H1 (cell line): ENCODE results near the gene ARHGAP6. TPM values are rescaled to one million over a fixed set of nuclear protein-coding genes. Genes with fewer than 3 reads are reported as not detected.

Experiments
- CTCF ChIA-PET: fragments of 300-600 bp; sonication (Branson Sonifier 250); formaldehyde crosslinking; loops from one replicate; lab custom pipeline; 2021; ENCODE audit not compliant: partially characterized antibody; lab: Charles Lee
- POLR2A ChIA-PET: fragments of 300-600 bp; sonication (Branson Sonifier 250); formaldehyde crosslinking; loops from one replicate; lab custom pipeline; 2021; ENCODE audit warnings: inconsistent platforms; ENCODE audit not compliant: partially characterized antibody; lab: Charles Lee
- DNase-seq, 2 experiments: peaks; one replicate each; pipeline versions ENCODE4 v3.0.0 to v3.0.0-alpha.2; 2010 to 2022; ENCODE audit warnings: low spot score in 2 of 2, low read depth in 1 of 2, mixed read lengths in 1 of 2
- FAIRE-seq: peaks from 2 replicates; lab custom pipeline; 2011; peaks lifted over from hg19 to GRCh38; lab: Jason Lieb, UNC
- H2AFZ ChIP-seq: 2 replicates; pipeline ENCODE4 v1.8.1; 2012; ENCODE audit warnings: low read length, inconsistent platforms
- H2AK5ac ChIP-seq: 2 replicates; pipeline ENCODE4 v1.6.1; 2013; ENCODE audit warnings: low read depth, low read length
- H2BK120ac ChIP-seq: replicated peaks from 2 replicates; pipeline ENCODE3; 2013; ENCODE audit warnings: low read depth, low read length, inconsistent platforms
- H2BK12ac ChIP-seq: 2 replicates; pipeline ENCODE4 v1.6.1; 2013; ENCODE audit warnings: low read depth, low read length
- H2BK15ac ChIP-seq: 2 replicates; pipeline ENCODE4 v1.6.1; 2013; ENCODE audit warnings: low read length
- H2BK20ac ChIP-seq: 2 replicates; pipeline ENCODE4 v1.6.1; 2013; ENCODE audit warnings: low read length
- H2BK5ac ChIP-seq: 2 replicates; pipeline ENCODE4 v1.6.1; 2013; ENCODE audit warnings: low read depth, low read length
- H3K14ac ChIP-seq: 2 replicates; pipeline ENCODE4 v1.6.1; 2013; ENCODE audit warnings: inconsistent platforms; ENCODE audit not compliant: insufficient read length
- H3K18ac ChIP-seq: 2 replicates; pipeline ENCODE4 v1.6.1; 2013; ENCODE audit warnings: low read length; ENCODE audit errors: extremely low read depth
- H3K23ac ChIP-seq: 2 replicates; pipeline ENCODE4 v1.6.1; 2013; ENCODE audit warnings: inconsistent platforms; ENCODE audit not compliant: insufficient read length
- H3K23me2 ChIP-seq: 2 replicates; pipeline ENCODE4 v1.6.1; 2013; ENCODE audit warnings: low read depth, low read length
- H3K27ac ChIP-seq: 2 replicates; pipeline ENCODE4 v1.6.1; 2011; ENCODE audit warnings: low read depth, low read length, inconsistent platforms
- H3K27me3 ChIP-seq, 4 experiments: replicated peaks in 1 of 4; 1 replicate in 1 of 4; 2 replicates in 3 of 4; pipeline versions ENCODE4 v1.6.1 to v1.8.1; 2011 to 2013; ENCODE audit warnings: low read length in 3 of 4, mild to moderate bottlenecking in 3 of 4, inconsistent platforms in 2 of 4, mixed read lengths in 2 of 4, moderate library complexity in 1 of 4; ENCODE audit not compliant: control insufficient read depth in 3 of 4, insufficient read depth in 3 of 4; ENCODE audit errors: extremely low read depth in 1 of 4
- H3K36me3 ChIP-seq, 4 experiments: 2 replicates each; pipeline versions ENCODE4 v1.6.1 to v1.8.1; 2011 to 2013; ENCODE audit warnings: mild to moderate bottlenecking in 4 of 4, low read length in 3 of 4, moderate library complexity in 2 of 4, control low read depth in 1 of 4, inconsistent platforms in 1 of 4; ENCODE audit not compliant: insufficient read depth in 4 of 4, control insufficient read depth in 2 of 4
- H3K4ac ChIP-seq: replicated peaks from 2 replicates; pipeline ENCODE3; 2013; ENCODE audit warnings: low read length, low read depth, mixed read lengths, inconsistent platforms; ENCODE audit not compliant: insufficient read length
- H3K4me1 ChIP-seq, 4 experiments: replicated peaks in 1 of 4; 1 replicate in 1 of 4; 2 replicates in 3 of 4; pipeline versions ENCODE4 v1.6.1 to v1.8.1; 2011 to 2013; ENCODE audit warnings: low read length in 3 of 4, inconsistent platforms in 2 of 4, mixed read lengths in 1 of 4; ENCODE audit not compliant: insufficient read depth in 4 of 4, control insufficient read depth in 3 of 4
- H3K4me2 ChIP-seq, 2 experiments: 2 replicates each; pipeline versions ENCODE4 v1.6.1 to v1.8.1; 2011 to 2013; ENCODE audit warnings: low read depth in 2 of 2, low read length in 2 of 2, control low read depth in 1 of 2, inconsistent platforms in 1 of 2, mild to moderate bottlenecking in 1 of 2; ENCODE audit not compliant: insufficient read depth in 1 of 2
- H3K4me3 ChIP-seq, 4 experiments: fragments of 200-600, 300-600 bp in 1 of 4; sonication (generic), shearing (Covaris generic), sonication (Bioruptor Twin) in 1 of 4; 2 replicates each; pipeline versions ENCODE4 v1.5.1 to v1.8.1; 2011 to 2016; ENCODE audit warnings: low read length in 4 of 4, low read depth in 3 of 4, control low read depth in 2 of 4, inconsistent platforms in 2 of 4, mild to moderate bottlenecking in 2 of 4, mixed read lengths in 1 of 4, moderate library complexity in 1 of 4; ENCODE audit not compliant: insufficient read depth in 2 of 4; ENCODE audit errors: extremely low read depth in 1 of 4
- H3K56ac ChIP-seq: replicated peaks from 2 replicates; pipeline ENCODE3; 2013; ENCODE audit warnings: low read depth, mild to moderate bottlenecking, mixed read lengths, low read length, inconsistent platforms; ENCODE audit not compliant: insufficient read length
- H3K79me1 ChIP-seq: 2 replicates; pipeline ENCODE4 v1.6.1; 2013; ENCODE audit warnings: low read depth, low read length, control low read depth
- H3K79me2 ChIP-seq, 2 experiments: 2 replicates each; pipeline versions ENCODE4 v1.6.1 to v1.8.1; 2012 to 2013; ENCODE audit warnings: low read length in 2 of 2, mild to moderate bottlenecking in 2 of 2, inconsistent platforms in 1 of 2; ENCODE audit not compliant: insufficient read depth in 2 of 2, control insufficient read depth in 1 of 2
- H3K9ac ChIP-seq, 4 experiments: replicated peaks in 1 of 4; 1 replicate in 1 of 4; 2 replicates in 3 of 4; pipeline versions ENCODE4 v1.6.1 to v1.8.1; 2011 to 2013; ENCODE audit warnings: low read depth in 3 of 4, low read length in 3 of 4, control low read depth in 2 of 4, mild to moderate bottlenecking in 2 of 4, moderate library complexity in 2 of 4, inconsistent platforms in 1 of 4; ENCODE audit errors: extremely low read depth in 1 of 4
- H3K9me3 ChIP-seq, 2 experiments: 2 replicates each; pipeline versions ENCODE4 v1.6.1 to v1.8.1; 2012 to 2013; ENCODE audit warnings: mild to moderate bottlenecking in 2 of 2, moderate library complexity in 2 of 2, control low read depth in 1 of 2, inconsistent platforms in 1 of 2, low read depth in 1 of 2, low read length in 1 of 2, mixed read lengths in 1 of 2; ENCODE audit not compliant: insufficient read depth in 2 of 2
- H4K20me1 ChIP-seq, 2 experiments: replicated peaks in 1 of 2; 2 replicates each; pipeline versions ENCODE3 to v1.8.1; 2011 to 2013; ENCODE audit warnings: inconsistent platforms in 2 of 2, low read length in 2 of 2, mild to moderate bottlenecking in 1 of 2; ENCODE audit not compliant: insufficient read depth in 2 of 2, control insufficient read depth in 1 of 2
- H4K5ac ChIP-seq: 2 replicates; pipeline ENCODE4 v1.6.1; 2013; ENCODE audit warnings: low read length, low read depth, mixed read lengths, inconsistent platforms; ENCODE audit not compliant: insufficient read length
- H4K8ac ChIP-seq: 2 replicates; pipeline ENCODE4 v1.8.0; 2013; ENCODE audit warnings: mild to moderate bottlenecking, moderate library complexity, low read length, inconsistent platforms; ENCODE audit not compliant: insufficient read depth; ENCODE audit errors: extremely low read depth
- H4K91ac ChIP-seq: replicated peaks from 2 replicates; pipeline ENCODE3; 2013; ENCODE audit warnings: low read length, mixed read lengths, inconsistent platforms; ENCODE audit not compliant: insufficient read length
- CHD2 ChIP-seq: IDR thresholded peaks from 2 replicates; pipeline ENCODE4 v1.6.1; 2012; ENCODE audit warnings: low read length, improper control_type of control experiment
- CREB1 ChIP-seq: IDR thresholded peaks from 2 replicates; pipeline ENCODE4 v1.6.1; 2012; ENCODE audit warnings: inconsistent platforms
- CTBP2 ChIP-seq: IDR thresholded peaks from 2 replicates; pipeline ENCODE4 v1.7.0; 2011; ENCODE audit warnings: borderline replicate concordance, mild to moderate bottlenecking, moderate library complexity, mixed read lengths, low read length; ENCODE audit not compliant: insufficient read depth, insufficient read length
- HDAC6 ChIP-seq: IDR thresholded peaks from one replicate; pipeline ENCODE4 v1.7.1; 2012; ENCODE audit warnings: low read depth, mild to moderate bottlenecking, inconsistent platforms, low read length, moderate library complexity
- POLR2AphosphoS5 ChIP-seq: IDR thresholded peaks from 2 replicates; pipeline ENCODE4 v1.6.1; 2011; ENCODE audit warnings: low read depth, low read length
- TAF7 ChIP-seq: optimal IDR thresholded peaks from 2 replicates; pipeline ENCODE3; 2011; ENCODE audit warnings: low read depth, mild to moderate bottlenecking, inconsistent platforms, low read length, moderate library complexity, borderline replicate concordance
- WGBS, 2 experiments: shearing (Covaris generic) in 1 of 2; methylation state at CpG; one replicate each; pipeline versions ENCODE4 v1.1.6 to v1.1.7; 2013 to 2015; ENCODE audit warnings: low lambda C conversion rate in 2 of 2, mixed read lengths in 2 of 2, inconsistent platforms in 1 of 2, low coverage in 1 of 2, missing lambda C conversion rate in 1 of 2; ENCODE audit not compliant: insufficient replicate concordance in 2 of 2, insufficient coverage in 1 of 2, insufficient read length in 1 of 2; ENCODE audit errors: extremely low coverage in 1 of 2, missing lambda C conversion rate in 1 of 2; 5-methylcytosine and 5-hydroxymethylcytosine counted together
- polyA plus RNA-seq, 7 experiments: library from polyadenylated mRNA; depleted of rRNA in 3 of 7; stranded (reverse) in 5 of 7; unstranded in 2 of 7; fragments of >200 nt in 5 of 7; fragments of 200-250 nt in 2 of 7; gene quantifications; 1 replicate in 5 of 7; 2 replicates in 1 of 7; 4 replicates in 1 of 7; pipeline versions ENCODE4 v1.2.1 to v1.2.3, GENCODE V29; 2011 to 2013; ENCODE audit warnings: missing spikeins in 2 of 7, mixed read lengths in 2 of 7
- total RNA-seq: library from RNA; stranded (reverse); fragmentation: NEBNext Ultra II Directional; extraction: Animal tissue kit (Norgen Biotek cat#: 25700); gene quantifications from 2 replicates; pipeline ENCODE4 v1.2.1, GENCODE V29; 2021

Gene ARHGAP6
- total and polyA plus RNA-seq, 2 of the 8 experiments (the other 6 are each of a cell fraction or from before 2014, with no cell fraction given) = 0.35 to 0.82 TPM

DNA sequence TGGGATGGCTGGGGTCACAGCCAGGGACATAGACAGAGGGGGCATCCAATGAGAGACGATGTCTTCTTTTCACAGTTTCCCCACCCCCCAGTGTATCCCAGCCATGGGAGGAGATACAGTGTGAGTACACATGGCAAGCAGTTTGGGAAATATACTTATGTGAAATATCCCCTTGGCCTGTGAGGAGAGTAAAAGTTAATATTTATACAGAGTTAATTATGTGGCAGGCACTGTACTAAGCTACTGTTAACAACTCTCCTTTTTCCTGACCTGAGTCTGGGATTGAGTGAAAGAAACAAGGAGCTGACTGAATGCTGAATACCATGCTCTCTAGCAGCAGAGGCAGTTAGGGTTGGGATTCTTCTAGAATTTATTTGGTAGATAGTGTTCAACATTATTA is 519.3 kb downstream of the ARHGAP6 start:
- H3K18ac ChIP-seq = no peak overlapping the region
- H3K4me1 ChIP-seq = no peaks in the 10 kb centered on the region; a peak in 3 of 7 replicates
- no peaks in the 10 kb centered on the region for H3K79me2 ChIP-seq
- H3K27me3 ChIP-seq = no peaks in the 10 kb centered on the region
- no peak overlapping the region for H2BK20ac ChIP-seq
- no peak overlapping the region for H2BK120ac ChIP-seq
- no peaks in the 10 kb centered on the region for H3K9me3 ChIP-seq
- no peaks in the 10 kb centered on the region for H3K23me2 ChIP-seq
- H4K8ac ChIP-seq = no peak overlapping the region
- ChIA-PET POLR2A (no interaction called here), CTCF (no interaction called here)
- FAIRE-seq (no peak), DNase-seq (no peak)
- no peak overlapping the region for H3K56ac ChIP-seq
- H3K79me1 ChIP-seq = no peaks in the 10 kb centered on the region
- no peak overlapping the region for H3K9ac ChIP-seq
- H4K91ac ChIP-seq = no peak overlapping the region
- WGBS, 2 experiments = 100% methylated on average over 1 of the region's 1 CpG; no CpG with 5 or more reads in 1 of the 2 experiments
- no peaks in the 10 kb centered on the region for H3K36me3 ChIP-seq
- H4K5ac ChIP-seq = no peak overlapping the region
- no peak overlapping the region for H3K4me2 ChIP-seq
- H2AK5ac ChIP-seq = no peak overlapping the region
- H4K20me1 ChIP-seq = no peaks in the 10 kb centered on the region
- H2BK5ac ChIP-seq = no peak overlapping the region
- no peak overlapping the region for H3K27ac ChIP-seq
- H2BK15ac ChIP-seq = no peak overlapping the region
- H3K4me3 ChIP-seq = no peak overlapping the region
- H3K14ac ChIP-seq = no peak overlapping the region
- no peak for TF ChIP-seq POLR2AphosphoS5
- TF ChIP-seq TAF7 = no peak
- TF ChIP-seq CREB1 = no peak
- TF ChIP-seq CHD2 = no peak
- no peak for TF ChIP-seq HDAC6
- no peak for TF ChIP-seq CTBP2
- TF ChIP-seq, all 59 proteins: peak for 0
- Histone ChIP-seq H2BK12ac (no peak overlapping the region), H2AFZ (no peak overlapping the region), H3K4ac (no peak overlapping the region), H3K23ac (no peak overlapping the region)
